GM19467 (cell line): ENCODE data around the gene ETF1.
"Not testable (repeated sequence)": the region's sequence is repeated elsewhere in the genome, so short reads cannot be mapped to it uniquely, and the experiment has no call there.

ENCODE experiments used
- ATAC-seq: cut with Tn5 transposase; IDR thresholded peaks from one replicate; pipeline ENCODE4 v1.9.1; 2021; ENCODE audit warnings: mild to moderate bottlenecking, moderate library complexity; ENCODE audit not compliant: unreplicated experiment

The ETF1 gene

DNA sequence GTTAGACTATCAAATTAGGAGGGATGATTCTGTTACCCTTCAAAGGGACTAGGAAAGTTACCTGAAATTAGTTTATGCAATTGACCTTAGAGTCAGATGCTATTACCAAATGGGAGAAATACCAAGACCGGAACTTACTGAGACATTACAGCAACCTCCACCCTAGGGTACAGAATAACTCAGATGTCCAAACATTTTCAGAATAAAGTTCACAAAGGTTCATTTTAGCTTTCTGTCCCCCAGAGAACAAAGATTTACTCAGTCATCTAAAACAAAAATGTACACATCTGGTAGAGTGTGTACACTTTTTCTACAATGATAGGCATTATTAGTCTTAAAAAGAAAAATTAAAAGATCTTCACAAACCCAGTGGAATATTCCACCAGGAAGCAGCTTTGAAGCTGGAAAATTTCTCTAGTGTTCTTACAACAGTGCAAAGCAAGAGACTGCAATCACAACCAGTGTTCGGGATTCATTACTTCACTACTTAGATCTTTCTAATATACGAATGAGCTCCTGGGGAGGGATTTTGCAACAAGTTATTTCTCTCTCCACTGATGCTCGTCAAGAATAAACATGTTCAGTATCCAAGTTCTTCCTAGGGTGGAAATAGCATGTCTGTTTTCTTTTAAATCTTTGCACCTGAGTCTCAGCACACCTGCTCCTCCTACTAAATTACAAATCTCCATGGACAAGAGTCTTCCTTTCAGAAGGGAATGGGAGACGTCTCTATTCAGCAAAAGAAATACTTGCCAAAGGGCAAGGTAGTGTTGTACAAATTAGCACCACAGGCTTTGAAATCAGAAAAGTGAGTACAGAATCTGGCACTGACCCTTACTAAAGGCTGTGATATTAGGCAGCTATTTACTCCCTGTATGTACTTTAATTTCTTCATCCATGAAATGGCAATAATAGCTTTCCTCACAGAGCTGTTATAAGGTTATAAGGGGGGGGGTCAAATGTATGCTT is 8.8 kb downstream of the ETF1 start:
- no peak for ATAC-seq

DNA sequence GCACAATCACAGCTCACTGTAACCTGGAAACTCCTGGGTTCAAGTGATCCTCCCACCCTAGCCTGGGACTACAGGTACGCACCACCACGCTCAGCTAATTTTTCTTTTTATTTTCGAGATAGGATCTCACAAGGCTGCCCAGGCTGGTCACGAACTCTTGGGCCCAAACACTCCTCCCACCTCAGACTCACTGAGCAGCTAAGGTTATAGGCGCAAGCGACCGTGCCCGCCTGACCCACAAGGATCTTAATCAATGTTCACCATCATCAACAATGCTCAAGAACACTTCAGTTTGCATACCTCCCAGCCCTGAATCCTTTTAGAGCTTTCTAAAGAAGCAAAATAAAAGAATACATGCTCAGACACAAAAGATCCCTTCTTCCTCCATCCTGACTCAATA is 13.2 kb downstream of the ETF1 start:
- ATAC-seq = no peak

DNA sequence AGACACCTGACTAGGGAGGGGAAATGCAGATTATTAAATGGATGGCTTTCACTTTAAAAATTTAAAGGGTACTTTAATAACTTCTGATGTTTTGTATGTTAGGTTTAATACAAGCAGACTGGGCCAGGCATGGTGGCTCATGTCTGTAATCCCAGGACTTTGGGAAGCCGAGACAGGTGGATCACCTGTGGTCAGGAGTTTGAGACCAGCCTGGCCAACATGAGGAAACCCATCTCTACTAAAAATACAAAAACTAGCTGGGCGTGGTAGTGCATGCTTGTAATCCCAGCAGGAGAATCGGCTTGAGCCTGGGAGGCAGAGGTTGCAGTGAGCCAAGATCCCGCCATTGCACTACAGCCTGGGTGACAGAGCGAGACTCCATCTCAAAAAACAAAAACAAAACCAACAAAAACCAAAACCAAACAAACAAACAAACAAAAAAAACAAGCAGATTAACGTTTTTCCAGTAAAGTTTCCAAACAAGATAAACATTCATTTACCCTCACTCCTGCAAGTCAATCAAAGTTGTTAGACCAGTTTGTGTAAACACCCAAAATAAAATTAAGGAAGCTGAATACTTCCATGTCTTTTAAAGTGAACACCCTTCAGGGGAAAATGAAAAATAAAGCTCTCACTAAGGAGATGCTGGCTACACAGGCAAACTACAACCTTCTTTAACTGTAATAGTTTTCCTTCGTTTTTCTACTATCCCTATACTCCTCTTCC is 14.1 kb downstream of the ETF1 start:
- no peak for ATAC-seq

DNA sequence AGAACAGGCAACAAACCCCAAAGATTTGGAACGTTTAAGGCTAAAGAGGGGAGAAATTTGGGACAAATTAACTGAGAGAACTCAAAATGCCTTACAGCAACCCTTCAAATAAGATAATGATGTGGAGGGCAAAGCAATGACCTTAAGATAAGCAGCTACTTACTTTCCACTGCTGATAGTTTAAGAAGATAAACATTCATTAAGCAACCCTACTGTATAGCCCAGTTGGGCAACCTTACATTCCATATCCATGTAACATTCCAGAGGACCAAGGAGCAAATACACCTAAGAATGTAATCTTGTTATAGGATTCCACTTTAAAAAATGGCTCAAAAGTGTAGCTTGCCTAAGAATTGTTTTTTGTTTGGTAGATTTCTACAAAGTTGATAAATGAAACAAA is 14.8 kb downstream of the ETF1 start:
- no peak for ATAC-seq

DNA sequence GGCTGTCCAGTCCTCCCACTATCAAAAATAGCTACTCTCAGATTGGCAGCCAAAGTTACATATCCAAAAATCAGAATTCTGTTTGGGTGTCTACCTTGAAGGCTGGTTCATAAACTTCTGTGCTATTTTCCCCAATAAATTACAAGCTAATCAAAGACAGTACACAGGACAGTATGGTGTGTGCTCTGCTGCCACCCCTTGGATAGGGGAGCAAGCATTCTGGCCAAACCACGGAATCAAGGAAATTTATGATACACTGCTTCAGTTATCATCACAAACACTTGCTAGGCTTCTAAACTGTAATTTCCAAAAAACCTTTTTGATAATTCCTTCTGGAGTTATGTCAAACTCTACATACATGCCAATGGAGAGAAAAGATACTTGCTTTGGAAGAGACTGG is 15.9 kb downstream of the ETF1 start:
- no peak for ATAC-seq

DNA sequence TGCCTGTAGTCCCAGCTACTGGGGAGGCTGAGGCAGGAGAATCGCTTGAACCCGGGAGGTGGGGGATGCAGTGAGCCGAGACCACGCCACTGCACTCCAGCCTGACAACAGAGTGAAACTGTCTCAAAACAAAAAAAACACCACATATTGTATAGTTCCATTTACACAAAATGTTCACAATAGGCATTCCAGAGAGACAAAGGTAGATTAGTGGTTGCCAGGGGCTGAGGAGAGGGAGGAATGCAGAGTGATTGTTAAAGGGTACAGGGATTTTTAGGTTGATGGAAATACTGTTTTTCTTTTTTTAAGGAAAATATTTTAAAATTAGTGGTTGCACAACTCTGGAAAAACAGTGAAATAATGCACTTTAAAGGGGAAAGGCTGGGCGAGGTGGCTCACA is 19.6 kb downstream of the ETF1 start:
- ATAC-seq = no peak

DNA sequence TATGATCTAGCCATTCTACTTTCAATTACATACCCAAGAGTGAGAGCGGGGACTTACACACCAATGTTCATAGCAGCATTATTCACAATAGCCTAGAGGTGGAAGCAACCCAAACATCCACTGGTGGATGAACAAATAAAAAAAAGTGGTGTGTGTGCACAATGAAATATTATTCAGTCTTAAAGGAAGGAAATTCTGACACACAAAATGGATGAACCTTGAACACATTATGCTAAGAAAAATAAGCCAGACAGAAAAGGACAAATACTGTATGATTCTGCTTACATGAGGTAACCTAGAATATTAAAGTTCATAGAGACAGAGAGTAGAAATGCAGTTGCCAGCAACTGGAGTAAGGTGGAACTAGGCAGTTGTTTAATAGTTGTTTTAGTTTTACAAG is 22.1 kb downstream of the ETF1 start:
- no peak for ATAC-seq

DNA sequence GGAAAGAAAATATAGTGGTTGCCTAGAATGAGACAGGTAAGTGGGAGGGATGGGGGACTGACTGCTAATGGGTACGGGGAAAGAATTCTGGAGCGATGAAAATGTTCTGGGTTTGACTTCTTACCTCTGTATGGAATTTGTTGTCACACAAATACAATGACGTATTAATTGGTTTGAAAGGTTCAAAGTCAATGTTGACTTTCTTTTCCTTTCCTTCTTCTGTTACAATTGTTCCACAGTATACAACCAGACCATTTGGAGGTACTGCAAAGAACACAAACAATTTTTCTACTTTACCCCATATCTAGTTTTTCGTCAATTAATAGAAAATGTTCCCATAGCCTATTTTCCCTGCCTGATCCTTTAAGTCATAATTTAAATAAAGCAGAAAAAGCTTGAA is 25.6 kb downstream of the ETF1 start:
- ATAC-seq = no peak

DNA sequence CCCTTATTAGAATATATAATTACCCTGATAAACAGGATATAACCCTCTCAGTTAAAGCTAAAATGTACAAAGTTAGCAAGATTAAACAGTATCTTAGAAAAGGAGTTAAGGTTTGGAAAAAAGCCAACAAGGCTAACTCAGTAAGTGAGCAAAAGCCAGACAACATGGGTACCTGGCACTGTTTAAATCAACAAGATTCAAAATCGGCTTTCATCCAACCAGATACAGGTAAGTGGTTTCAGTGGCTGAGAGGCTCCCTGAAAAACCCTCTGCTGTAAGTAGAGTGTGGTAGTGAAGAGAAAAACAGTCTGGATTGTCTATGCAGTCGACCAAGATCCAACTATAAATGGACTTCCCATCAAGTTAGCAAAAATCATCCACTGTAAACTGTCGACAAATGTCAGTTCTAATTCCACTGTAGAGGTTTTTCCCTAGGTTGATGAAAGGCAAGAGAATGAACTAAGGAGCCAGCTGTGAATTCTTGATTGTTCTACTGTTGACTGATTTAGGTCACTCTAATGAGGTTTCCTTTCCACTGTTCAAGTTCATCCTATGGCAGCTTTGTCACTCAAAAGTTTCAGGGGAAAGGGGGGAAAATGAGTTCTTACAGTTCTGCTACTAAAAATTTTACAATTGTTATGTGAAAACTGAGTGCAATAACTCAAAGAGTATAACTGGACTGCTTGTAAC is 27.3 kb downstream of the ETF1 start:
- ATAC-seq = no peak

DNA sequence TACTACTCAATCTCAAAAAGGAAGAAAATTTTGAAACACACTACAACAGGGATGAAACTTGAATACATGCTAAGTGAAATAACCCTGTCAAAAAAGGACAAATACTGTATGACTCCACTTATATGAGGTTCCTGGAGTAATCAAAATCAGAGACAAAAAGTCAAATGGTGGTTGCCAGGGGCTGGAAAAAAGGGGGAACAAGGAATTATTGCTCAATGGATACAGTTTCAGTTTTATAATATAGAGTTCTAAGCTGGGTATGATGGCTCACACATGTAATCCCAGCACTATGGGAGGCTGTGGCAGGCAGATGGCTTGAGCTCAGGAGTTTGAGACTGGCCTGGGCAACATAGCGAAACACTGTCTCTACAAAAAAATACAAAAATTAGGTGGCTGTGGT is 29.0 kb downstream of the ETF1 start:
- no peak for ATAC-seq

DNA sequence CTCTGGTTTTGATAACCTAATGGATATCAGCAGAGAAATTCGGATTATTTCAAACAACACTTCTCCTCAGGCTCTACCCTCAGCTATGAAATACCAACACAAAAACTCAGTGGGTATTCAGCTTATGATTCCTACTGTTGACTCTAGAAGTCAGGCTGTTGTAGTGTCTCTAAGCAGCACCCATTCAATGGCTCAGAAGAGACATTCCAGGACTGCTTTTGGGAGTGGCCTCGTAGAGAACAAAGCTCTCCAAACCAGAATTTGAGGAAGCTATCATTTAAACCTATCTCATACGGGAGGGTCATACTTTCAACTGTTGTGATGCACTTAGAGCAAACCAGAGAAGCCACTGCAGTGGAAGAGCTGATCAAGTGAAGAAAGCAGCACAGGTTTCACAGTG is 34.1 kb downstream of the ETF1 start:
- ATAC-seq = no peak

DNA sequence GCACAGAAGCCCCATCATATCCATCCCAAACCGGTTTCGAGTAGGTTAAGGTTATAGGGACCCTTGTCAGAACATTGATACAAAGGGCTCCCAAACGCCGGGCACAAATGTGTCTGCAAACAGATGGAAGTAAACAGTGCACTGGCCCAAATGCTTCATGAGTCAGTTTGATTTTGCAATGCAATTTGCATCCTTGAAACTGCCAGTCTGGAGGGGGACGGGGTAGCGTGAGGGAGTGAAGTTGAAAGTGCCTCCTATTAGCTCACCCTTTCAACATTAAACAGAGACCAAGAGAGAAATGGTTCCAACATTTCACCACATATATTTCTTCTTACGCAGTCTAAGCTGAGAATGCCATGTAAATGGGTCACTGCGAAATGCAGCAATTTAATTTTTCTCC is 35.6 kb downstream of the ETF1 start:
- ATAC-seq = not testable (repeated sequence)

DNA sequence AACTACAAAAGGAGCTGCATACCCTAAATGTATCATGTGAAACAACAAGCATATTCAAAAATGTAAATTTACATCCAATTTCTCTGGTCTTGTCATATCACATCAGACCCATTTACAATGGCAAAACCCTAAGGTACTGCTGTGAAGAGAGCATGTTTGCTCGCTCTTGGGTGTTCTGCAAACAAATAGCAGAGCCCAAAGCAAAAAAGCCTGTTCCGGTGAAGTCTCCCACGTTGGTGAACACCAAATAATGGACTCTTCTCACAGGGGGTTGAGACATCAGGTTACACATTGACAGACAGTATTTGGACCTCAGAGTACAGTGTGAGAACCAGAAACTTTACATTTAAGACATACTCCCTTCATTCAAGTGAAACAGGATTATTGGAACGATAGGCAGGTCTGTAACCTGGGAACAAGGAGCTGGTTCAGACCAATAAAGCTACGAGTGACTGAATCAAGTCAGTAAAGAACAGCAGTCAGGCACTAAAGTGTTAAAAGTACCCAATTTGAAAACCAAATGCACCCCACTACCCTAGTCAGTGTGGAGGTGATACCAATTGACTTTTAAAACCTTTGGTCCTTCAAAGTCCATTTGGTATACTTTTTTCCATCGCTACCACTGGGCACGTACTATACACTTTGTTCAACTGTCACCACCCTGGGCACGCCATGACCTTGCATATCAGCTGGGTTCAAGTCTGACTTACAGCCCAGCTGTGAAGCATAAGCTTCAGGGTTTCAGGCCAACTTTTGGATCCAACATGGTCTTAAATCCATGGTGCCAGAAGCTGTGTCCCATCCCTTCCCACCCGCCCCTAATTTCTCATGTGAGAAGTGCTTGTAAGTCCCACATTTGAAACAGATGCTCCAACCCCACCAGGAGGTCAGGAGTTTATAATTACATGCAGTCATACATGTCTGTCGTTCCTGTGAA is 36.4 kb downstream of the ETF1 start:
- no peak for ATAC-seq

DNA sequence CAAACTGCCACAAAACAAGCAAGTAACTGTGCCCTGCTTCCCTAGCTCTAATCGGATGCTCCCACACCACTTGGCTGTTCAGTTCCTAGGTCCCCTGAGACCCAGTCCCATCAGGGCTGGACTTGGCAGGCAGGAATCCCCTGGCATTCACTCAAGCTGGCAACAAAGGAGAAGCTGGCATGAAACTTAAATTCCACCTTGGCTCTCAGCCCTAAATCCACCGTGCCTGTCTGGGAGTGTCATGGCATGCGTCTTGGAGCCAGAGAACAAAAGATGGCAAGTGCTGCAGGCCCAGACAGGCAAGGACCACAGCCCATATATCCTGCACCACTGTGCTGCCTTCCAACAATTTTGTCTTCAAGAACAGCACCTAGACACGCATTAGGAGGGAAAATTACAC is 38.2 kb downstream of the ETF1 start:
- ATAC-seq = no peak

DNA sequence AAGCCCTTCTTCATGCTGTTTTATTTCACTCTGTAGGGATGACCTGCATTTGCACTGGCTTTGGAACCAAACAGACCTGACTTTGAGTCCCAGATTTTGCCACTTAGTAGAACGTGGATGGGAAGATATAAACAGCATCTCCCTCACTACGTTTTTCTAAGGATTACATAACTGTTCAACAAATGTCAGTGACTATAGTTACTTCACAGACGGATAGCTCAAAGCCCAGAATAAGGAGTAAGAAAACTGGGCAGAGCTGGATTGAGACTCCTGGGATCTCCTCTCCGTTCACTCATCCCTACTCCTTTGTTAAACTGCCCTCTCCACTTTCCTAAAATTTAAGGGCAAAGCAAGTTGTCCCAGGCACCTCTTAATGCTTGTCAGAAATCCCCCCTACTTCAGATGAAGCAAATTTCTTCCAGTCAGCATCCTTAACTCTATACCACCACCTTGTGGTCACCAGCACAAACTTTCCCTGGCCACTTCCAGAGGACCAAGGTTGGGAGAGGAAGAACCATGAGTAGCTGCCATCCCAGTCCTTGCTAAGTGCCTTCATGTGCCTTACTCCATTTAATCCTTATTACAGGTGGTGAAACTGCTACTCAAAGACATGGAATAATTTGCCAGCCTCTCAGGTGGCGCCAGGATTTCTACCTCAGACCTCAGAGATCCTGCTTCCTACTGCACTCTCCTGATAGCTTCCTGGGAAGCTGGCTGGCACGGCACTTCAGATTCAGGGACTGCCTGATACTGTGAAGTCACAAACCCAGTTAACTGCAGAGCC is 39.4 kb downstream of the ETF1 start:
- no peak for ATAC-seq

DNA sequence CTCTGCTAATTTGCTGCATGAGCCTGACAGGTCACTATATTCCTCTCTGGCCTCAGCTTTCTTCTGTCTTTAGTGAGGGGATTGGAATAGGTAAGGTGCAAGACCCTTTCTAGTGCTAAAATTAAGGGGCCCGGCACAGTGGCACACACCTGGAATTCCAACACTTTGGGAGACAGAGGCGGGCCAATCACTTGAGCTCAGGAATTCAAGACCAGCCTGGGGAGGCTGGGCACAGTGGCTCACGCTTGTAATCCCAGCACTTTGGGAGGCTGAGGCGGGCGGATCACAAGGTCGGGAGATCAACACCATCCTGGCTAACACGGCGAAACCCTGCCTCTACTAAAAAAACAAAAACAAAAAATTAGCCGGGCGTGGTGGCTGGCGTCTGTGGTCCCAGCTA is 40.5 kb downstream of the ETF1 start:
- no peak for ATAC-seq

DNA sequence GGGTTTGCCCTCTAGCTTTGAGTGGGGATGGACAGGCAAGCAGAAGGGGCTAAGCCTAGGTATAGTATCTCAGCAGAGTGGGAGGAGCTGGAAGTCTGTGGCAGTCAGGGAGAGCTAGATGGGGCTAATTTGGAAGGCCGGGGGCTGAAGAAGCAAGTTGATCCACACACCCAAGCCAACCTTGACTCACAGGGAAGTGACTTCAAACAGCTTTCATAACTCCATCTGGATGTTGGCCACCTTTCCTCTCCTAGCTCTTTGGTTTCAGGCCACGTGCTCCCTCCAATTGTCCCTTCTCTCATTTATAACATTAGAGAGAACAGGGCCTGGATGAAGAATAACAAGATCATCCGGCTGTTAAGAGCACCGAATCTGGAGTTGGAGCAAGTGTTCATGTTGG is 40.9 kb downstream of the ETF1 start:
- ATAC-seq = no peak

DNA sequence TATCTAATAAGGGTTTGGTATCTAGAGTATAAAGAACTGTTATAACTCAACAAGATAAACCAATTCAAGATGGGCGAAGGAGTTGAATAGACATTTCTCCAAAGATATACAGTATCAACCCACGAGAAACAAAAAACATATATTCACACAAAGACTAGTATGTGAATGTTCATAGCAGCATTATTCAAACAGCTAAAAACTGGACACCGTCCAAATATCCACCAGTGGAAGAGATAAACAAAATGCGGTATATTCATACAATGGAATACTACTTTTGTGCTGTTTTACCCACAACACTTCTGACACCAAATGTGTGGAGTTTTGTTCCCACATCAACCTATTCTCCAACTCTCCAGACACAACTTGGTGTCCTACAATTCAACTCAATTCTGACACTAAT is 44.7 kb downstream of the ETF1 start:
- ATAC-seq = no peak

DNA sequence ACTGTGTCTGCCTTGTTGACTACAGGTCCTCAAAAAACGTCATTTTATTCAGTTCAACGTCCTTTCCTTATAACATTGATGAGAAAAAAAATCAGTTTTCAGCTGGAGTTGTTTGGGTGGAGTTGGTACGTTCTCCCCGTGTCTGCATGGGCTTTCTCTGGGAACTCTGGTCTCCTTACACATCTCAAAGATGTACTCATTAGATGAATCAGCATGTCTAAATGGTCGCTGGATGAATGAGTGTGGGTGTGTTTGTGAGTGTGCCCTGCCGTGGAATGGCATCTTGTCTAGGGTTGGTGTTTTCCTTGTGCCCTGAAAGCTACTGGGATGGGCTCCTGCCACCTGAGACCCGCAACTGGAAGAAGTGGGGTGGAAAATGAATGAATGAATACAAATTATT is 47.7 kb downstream of the ETF1 start:
- no peak for ATAC-seq

DNA sequence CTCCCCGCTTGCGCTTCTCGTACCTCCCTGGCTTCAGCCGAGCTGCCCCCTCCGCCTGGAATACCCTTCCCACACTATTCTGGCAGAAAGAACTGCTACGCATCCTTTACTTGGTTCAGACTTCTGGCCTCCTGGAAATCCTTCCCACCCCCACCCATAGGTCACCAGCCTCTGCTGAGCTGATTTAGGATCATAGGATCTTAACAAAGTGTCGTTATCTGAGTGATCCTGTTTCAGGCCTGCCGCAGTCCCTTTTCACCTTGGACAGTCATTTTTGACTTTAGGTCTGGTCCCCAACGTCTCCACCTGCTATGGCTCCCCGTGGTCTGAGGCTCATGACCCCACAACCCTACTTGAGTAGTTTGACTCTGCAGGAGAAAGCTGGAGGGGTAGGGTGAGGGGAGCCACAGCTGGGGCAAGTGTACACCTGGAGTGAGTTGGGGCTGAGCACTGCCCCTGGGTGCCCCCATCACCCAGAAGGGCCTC is 50.4 kb downstream of the ETF1 start:
- ATAC-seq = no peak
